Limb (tissue), 2 donors: ENCODE results near the gene BCAS3.
"Not testable (repeated sequence)": the region's sequence is repeated elsewhere in the genome, so short reads cannot be mapped to it uniquely, and the experiment has no call there.

Experiments used
- DNase-seq, 2 donors: peaks; one replicate each; pipeline ENCODE4 v3.0.0-alpha.2; 2016; ENCODE audit errors: extremely low spot score in 2 of 2

BCAS3 gene

GRCh38 chr17:60677308-60678117, at the start of gene BCAS3:
Gene BCAS3 (plus strand): TSS chr17:60677851.
- DNase-seq, result peak; percentile 96 to 99

- no peak for DNase-seq
Observed at GRCh38 chr17:60628252-60628889, 49.3 kb upstream of the BCAS3 start.

- DNase-seq, result no peak
Observed at GRCh38 chr17:60629120-60629519, 48.5 kb upstream of the BCAS3 start.

GRCh38 chr17:60630352-60630751, 47.3 kb upstream of the BCAS3 start:
- no peak for DNase-seq

GRCh38 chr17:60631119-60631518, 46.5 kb upstream of the BCAS3 start:
- DNase-seq, result no peak

- no peak for DNase-seq
Observed at GRCh38 chr17:60637683-60638082, 40.0 kb upstream of the BCAS3 start.

GRCh38 chr17:60639019-60639330, 38.7 kb upstream of the BCAS3 start:
- DNase-seq, result no peak

- DNase-seq, result no peak
Observed at GRCh38 chr17:60640503-60640902, 37.1 kb upstream of the BCAS3 start.

GRCh38 chr17:60641126-60641525, 36.5 kb upstream of the BCAS3 start:
- DNase-seq, result no peak

- peak; percentile 50 to 57 for DNase-seq
Observed at GRCh38 chr17:60641810-60642220, 35.8 kb upstream of the BCAS3 start.

GRCh38 chr17:60645918-60646523, 31.6 kb upstream of the BCAS3 start:
- DNase-seq, result no peak

GRCh38 chr17:60646701-60647100, 30.9 kb upstream of the BCAS3 start:
- DNase-seq, result no peak

GRCh38 chr17:60647705-60648104, 29.9 kb upstream of the BCAS3 start:
- DNase-seq, result no peak

GRCh38 chr17:60652454-60653247, 25.0 kb upstream of the BCAS3 start:
- no peak for DNase-seq

- DNase-seq, result no peak
Observed at GRCh38 chr17:60653569-60653968, 24.1 kb upstream of the BCAS3 start.

GRCh38 chr17:60656499-60656898, 21.2 kb upstream of the BCAS3 start:
- no peak for DNase-seq

- DNase-seq, result no peak
Observed at GRCh38 chr17:60659156-60659555, 18.5 kb upstream of the BCAS3 start.

GRCh38 chr17:60661489-60661888, 16.2 kb upstream of the BCAS3 start:
- DNase-seq, result no peak

GRCh38 chr17:60664022-60664421, 13.6 kb upstream of the BCAS3 start:
- no peak for DNase-seq

GRCh38 chr17:60665602-60666001, 12.0 kb upstream of the BCAS3 start:
- DNase-seq, result no peak

- DNase-seq, result not testable (repeated sequence)
Observed at GRCh38 chr17:60668741-60669140, 8.9 kb upstream of the BCAS3 start.

- no peak for DNase-seq
Observed at GRCh38 chr17:60671482-60671881, 6.2 kb upstream of the BCAS3 start.
